ENCODE data around the gene ANKFY1.
A peak's percentile ranks its signal among the peaks of the same experiment; 100 is the strongest.

The ANKFY1 gene, protein sequence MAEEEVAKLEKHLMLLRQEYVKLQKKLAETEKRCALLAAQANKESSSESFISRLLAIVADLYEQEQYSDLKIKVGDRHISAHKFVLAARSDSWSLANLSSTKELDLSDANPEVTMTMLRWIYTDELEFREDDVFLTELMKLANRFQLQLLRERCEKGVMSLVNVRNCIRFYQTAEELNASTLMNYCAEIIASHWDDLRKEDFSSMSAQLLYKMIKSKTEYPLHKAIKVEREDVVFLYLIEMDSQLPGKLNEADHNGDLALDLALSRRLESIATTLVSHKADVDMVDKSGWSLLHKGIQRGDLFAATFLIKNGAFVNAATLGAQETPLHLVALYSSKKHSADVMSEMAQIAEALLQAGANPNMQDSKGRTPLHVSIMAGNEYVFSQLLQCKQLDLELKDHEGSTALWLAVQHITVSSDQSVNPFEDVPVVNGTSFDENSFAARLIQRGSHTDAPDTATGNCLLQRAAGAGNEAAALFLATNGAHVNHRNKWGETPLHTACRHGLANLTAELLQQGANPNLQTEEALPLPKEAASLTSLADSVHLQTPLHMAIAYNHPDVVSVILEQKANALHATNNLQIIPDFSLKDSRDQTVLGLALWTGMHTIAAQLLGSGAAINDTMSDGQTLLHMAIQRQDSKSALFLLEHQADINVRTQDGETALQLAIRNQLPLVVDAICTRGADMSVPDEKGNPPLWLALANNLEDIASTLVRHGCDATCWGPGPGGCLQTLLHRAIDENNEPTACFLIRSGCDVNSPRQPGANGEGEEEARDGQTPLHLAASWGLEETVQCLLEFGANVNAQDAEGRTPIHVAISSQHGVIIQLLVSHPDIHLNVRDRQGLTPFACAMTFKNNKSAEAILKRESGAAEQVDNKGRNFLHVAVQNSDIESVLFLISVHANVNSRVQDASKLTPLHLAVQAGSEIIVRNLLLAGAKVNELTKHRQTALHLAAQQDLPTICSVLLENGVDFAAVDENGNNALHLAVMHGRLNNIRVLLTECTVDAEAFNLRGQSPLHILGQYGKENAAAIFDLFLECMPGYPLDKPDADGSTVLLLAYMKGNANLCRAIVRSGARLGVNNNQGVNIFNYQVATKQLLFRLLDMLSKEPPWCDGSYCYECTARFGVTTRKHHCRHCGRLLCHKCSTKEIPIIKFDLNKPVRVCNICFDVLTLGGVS

DNA sequence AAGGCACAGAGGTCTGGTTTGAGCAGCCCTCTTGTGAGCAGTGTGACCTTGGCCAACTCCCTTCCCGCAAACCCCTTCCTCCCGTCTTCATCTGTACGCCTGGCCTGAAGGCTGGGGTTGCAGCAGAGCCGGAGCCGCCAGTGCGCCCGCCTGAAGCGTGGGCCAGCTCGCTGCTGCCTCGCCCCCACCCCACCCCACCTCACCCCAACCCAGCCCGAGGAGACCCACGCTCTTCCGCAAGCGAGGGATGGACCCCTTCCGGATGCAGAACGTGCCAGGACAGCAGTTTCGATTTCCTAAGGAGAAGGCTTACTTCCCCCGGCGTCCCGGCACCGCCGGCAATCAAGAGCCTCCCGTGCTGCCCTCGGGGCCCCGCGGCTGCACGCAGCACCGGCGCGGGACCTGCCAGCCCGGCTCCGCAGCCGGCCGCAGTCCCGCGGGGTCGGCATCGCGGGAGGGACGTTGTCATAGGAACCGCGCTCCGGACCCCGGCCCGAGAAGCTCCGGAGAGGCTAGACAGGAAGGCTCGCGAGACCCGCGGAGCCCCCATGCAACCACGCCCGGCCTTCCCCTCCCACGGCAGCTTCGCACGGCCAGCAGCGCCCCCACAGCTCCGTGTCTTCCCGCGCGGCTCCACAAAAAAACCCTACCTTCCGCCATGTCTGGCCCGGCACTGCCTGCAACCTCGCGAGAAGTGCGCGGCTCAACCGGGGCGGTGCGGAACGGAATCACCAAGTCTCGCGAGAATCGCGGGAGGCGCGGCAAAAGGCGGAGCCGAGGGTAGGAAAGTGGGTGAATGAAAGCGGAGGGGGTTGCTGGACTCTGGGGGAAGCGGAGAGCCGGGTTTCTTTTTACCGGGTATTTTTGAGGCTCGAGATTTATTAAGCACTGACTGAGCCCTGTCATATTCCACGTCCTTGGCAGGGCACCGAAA is at the start of gene ANKFY1:
Gene ANKFY1 (minus strand): TSS at position 698 of the 934 bp plus-strand sequence. CDS start 38 bp downstream, at position 660.
- DNase-seq = peak; percentile 98

DNA sequence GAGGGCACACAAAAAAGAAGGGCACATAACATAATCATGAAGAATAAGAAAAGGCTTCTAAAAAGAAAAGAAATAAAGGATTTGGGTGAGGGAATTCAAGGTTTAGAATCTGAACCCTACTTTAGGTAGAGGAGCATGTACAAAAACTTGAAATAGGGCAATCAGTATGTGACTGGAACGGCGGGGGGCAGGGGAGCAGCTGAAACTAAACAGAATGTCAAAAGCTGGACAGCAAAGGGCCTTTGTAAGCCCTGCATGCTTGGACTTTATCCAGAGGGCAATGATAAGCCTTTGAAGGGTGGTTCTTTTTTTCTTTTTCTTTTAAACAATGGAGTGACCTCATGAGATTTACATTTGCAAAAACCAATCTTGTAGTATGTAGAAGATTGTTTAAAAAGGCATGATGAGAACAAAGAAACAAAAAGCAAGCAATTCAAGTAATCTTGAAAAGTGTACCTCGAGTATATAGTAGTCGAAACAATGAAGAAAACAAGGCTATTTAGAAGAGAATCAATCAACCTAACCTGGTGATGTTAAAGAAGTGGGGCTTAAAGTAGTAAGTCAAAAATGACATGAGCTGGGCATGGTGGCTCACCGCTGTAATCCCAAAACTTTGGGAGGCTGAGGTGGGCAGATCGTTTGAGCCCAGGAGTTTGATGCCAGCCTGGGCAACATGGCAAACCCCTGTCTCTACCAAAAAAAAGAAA is 46.7 kb upstream of the ANKFY1 start:
- DNase-seq = no peak

DNA sequence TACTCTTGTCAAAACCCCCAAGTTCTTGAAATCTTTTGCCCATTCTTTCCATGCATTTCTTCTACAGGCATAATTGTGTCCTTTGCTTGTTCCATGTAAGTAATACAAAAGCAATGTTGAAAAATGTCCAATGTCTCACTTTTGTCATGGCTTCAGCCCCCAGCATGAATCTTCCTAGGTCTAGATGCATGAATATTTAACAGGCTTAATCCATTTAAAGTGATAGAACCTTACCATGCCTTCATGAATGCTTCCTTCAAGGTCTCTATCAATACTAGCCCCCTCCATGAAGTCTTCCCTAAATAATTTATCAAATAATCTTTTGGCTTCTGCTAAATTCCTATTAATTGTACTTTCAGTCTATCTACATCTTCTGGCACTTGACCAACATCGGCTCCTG is 46.1 kb upstream of the ANKFY1 start:
- DNase-seq = no peak

DNA sequence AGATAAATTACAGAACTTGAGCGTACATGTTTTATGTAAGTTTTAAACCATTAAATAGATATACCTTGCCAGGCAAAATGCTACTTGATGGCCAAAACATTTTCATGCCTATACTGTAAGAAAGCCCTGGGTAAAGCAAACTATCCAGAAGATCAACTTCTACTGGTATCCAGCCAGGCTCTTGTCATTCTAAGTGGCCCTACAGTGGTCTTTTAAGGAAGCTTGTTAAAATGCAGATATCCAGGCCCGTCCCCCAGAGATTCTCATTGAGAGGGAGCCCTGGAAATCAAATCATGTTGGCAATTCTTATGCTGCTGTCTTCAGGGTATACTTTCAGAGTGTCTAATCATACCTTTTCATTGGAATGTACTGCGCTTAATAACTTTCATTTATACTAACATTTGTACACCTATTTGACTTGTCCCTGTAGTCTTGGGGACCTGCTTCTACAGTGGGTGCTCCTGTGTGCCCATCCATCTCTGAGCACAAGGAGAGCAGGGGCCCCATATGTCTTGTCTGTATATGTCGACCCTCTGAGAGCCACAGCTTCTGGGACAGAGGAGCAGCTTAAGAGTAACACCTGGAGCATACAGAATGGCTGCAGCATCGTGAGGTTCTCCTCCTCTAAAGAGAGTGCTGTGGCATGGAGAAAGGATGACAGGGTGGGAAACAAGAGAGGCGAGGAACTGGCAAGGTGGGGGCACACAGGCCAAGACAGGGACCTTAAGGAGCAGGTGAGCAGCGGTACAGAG is 43.6 kb upstream of the ANKFY1 start:
- DNase-seq = no peak

DNA sequence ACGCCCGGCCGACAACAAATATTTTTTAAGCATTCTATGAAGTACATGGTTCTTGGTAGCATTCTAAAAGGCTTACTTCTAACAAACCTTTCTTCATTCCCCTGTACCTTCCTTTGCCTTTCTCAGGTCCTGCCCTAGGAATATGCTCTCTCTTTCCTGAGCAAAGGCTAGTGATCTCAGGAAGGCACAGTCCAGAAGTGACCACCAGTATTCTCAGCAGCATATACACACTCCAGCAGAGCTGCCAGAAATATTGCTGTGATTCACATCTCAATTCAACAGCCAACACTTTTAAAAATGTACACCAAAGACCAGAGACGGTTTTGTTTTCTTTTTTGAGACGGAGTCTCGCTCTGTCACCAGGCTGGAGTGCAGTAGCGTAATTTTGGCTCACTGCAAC is 41.4 kb upstream of the ANKFY1 start:
- no peak for DNase-seq

DNA sequence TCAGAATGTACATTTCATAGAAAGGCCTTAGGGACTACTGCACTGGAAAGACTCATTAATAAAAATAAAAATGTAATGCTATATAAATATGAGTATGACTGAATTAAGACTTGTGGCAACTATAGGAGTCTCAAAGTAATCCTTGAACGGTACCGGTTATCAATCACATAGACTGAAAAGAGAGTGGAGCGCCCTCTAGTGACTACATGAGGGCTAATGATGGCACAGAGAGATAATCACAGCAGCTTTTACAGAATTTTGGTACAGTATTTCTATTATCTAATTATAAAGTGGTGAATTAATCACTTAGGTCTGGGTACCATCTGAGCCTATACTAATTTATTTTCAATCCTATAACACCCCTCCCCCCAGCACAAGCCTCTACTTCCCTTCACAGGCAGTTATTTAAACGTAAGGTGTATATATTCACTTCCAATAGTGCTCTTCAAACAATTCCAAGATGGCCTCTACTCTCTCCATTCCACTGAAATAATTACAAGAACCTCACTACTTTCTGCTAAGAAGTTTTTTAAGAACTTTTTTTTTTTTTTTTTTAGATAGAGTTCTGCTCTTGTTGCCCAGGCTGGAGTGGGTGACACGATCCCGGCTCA is 40.7 kb upstream of the ANKFY1 start:
- peak; percentile 67 for DNase-seq

DNA sequence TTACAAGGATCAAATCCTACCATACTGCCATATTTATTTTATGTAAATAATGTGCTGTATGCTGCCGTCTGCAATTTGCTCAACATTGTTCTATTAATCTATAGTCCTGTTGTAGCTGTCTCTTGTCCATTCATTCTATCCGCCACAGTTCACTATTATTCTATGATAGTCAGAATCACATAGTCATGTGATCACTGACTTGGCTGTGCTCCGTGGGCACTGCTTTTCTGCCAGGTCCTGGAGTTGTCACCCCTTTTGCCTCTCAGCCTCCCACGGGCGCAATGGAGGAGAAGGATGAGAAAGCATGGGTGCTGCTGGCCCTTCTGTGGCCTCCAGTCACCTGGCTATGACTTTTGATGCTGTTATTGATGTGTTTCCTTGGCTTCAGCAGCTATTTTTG is 37.3 kb upstream of the ANKFY1 start:
- DNase-seq = no peak

DNA sequence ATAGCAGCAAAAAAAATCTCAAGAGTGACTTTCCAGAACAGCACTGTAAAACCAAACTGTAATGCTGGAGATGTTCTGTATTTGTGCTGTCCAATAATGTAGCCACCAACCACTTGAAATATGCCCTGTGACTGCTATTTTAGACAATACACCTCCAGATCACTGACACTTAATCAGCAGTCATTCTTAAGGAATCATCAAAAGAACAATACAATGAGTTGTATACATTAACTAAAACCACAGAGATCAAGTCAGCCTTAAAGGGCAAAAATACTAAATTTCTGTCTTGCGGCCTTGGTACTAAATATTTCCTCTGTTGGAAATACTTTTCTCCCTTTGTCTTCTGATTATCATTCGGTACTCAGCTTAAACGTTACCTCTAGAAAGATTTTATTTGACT is 33.6 kb upstream of the ANKFY1 start:
- DNase-seq = no peak

DNA sequence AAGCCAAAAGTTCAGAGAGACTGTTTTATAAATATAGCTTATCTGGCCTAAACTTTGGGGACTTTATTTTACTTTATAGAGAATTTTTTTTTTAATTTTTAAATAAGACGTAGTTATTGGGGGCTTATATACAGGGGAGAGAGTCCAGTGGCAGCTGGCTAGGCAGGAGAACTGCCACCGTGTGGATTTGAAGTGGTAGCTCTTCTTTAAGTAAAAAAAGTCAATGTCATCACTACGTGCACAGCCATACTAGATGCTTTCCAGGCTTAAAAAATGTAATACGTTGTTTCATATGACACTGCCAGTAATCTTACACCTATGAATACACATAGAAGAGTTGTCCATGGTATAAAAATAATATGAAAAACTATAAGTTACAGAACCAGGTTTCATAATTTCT is 31.9 kb upstream of the ANKFY1 start:
- DNase-seq = no peak

DNA sequence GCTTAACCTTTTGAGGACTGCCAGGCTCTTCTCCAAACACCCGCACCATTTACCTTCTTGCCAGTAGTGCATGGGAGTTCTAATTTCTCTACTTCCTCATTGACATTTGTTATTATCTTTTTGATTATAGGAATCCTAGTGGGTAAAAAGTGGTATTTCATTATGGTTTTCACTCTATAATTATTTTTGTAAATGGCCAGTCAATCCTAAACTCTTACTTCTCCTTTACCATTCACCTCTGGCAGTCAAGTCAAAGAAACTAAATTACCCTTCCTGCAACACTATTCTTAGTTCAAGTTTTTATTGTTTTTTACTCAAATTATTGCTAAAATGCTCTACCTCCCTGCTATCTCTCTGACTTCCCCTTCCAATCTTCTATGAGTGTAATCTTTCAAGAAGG is 29.8 kb upstream of the ANKFY1 start:
- DNase-seq = no peak

DNA sequence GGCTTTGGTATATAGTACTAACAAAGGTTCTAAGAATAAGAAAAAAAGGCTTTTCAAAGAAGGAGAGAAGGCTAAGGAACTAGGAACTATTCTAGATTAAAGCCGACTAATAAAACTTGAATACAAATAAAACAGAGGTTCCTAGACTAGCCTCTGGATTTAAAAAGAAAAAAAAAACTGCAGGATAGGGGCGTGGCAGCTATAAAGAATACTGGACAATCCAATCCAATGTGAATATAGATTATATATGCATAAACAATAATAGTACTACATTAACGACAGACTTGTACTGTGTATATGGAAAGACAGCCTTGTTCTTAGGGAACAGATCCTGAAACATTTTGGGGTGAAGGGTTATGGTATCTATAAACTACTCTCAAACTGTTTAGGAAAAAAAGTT is 23.9 kb upstream of the ANKFY1 start:
- DNase-seq = no peak

DNA sequence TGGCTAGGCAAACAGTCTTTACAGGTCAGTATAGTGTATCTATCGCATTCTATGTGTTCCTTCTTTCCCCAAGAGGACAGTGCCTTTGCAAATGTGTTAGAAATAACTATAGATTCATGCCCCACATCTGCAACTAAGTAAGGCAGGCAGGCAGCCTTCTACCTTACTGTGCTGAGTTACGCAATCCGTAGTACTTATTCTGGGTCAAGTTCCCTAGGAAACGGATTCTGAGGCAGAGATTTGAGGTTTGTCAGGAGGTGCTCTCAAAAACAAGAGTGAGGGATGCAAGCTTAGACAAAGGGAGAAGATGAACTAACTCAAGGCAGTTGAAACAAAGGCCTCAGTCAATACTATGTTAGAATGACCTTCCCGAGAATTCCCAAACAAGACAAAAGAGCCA is 12.7 kb upstream of the ANKFY1 start:
- no peak for DNase-seq

DNA sequence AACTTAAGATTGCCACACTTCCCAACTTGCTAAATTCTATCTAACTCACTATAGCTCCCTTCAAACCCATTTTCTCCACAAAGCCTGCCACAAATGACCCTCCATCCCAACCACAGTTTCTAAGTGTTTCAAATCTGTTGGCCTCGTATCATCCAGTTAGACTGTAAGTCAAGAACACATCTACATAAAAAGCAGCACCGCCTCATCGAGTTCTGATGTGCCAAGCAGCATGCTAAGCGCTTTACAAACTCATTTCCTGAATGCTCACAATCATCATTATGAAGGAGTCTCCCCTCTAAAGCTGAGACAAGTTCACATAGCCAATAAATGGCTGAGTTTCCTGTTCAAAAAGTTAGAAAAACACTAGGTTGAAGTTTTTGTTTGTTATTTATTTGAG is 9.2 kb upstream of the ANKFY1 start:
- DNase-seq = no peak

DNA sequence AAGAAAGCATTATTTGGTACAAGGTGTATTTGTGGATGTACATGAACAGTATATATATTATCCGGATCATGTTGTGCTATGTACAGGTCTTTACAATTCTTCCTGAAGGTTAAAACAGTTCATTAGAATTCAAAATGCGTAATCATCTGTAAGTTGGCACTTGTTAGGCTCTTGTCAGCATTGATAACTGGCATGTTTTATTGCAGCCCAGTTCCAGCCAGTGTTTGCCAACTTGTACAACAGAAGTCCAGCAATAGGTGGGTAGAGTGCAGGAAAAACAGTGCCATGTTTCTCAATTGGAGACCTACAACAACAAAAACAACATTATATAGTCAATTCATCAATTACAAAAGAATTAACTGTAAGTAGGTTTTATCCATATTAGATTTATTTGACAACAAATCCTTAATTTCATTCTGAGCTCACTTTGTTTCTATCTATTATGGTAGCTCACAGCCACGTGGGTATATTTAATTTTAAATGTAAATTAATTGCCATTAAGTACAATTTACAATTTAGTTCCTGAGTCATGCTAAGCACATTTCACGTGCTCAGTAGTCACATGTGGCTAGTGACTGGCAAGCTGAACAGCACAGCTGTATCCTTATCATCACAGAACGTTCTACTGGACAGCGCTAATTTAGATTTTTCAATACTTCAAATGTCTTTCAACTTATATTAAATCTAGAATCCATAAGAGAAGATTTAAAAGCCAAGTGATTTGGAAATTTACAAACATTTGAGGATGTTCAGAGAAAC is 8.6 kb upstream of the ANKFY1 start:
- DNase-seq = no peak

DNA sequence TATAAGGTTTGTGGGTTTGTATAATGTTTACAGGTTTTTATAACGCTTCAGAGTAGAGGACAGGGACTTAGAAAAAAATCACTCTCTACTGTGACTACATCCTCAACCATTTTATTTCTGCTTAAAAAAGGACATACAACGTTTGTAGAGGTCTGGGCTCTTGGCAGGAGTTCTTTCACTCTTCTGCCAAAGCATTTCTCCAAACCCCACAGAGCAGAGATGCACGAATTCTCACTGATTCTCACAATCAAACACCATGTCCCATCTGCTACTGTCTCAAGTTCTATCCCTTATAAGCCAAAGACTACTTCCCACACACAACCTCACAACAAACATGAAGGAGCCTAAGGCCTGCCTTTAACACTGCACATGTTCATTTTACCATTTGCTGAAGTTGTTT is 7.0 kb upstream of the ANKFY1 start:
- no peak for DNase-seq

DNA sequence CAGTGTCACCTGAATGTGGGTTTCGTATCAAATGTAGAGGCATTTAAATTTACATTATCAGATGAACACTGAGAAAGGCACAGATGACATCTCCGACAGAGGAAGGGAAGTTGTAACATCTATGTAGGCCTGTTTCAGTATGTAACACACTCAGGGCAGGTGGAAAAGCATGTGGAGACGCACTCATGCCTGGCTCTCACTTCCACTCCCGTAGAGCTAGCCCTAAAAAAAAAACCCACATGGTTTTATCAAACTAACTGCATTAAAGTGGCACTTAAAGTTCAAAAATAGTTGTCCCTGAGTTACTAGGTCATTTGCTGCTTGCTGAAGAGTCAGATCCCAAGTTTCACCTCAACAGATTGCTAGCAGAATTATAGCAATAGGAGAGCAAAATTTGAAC is 6.1 kb upstream of the ANKFY1 start:
- no peak for DNase-seq

DNA sequence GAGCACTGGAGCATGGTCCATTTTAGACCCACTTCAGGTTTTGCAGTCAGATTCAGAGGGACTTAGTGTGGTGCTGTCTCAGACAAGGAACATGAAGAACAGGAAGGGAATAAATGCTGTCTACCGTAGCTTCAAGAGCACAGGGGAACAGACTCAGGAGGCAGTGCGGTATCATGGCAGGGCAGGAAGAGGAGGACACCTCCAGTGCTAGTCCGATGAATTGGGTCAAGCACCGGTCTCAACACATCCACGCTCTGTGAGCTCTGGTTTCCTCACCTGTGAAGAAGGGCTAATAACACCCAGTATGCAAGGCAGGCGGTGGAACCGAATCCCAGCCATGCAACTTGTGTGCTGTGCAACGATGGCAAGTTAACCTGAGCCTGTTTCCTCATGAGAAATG is 3.6 kb upstream of the ANKFY1 start:
- no peak for DNase-seq

DNA sequence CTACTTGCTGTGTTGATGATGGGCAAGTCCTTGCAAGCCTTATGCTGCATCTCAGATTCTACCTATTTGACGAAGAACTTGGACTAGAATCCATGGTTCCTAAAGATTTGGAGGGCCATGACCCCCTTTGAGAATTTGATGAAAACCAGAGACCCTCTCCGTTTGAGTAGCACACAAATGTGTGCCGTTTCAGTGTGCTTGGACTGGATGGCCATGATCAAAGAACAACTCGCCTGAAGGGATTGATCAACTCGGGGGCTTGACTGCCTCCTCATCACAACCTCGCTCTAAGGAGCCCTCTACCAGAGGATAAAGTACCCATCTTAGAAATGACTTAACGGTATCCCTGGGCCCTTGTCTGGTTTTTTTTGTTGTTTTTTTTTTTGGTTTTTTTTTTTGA is 2.8 kb upstream of the ANKFY1 start:
- no peak for DNase-seq

DNA sequence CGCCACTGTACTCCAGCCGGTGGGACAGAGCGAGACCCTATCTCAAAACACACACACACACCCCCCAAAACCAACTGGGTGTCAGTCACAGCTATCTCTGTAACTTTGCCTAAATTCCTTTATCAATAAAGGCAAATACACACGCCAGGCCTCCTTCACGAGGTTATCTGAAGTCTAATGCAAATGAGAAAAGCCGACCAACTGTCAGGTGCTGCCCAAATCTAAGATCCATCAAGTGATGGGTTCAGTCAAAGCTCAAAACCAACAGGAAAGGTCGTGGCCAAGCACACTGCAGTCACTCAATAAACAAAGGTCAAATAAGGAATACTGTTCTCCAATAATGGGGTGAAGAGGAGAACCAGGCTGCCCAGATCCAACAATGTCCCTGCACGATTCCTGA is 1.1 kb downstream of the ANKFY1 start:
- no peak for DNase-seq

DNA sequence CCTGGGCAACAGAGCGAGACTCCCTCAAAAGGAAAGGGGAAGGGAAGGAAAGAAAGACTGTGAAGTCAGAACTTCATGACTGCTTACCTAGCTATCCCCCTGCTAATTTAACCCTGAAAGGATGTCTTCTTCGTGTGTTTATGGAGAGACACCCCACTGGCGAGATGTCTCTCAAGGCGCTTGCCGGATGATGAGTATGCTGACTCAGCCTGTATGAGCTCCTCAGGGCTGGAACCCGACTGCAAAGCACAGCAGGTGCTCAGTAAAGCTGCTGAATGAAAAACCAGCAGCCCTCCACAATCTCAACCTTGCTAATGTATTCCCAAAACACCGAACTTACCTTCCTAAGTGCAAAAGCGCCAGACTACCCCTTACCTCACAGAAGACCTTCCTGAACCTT is 2.3 kb downstream of the ANKFY1 start:
- DNase-seq = no peak

Measured in stimulated activated CD4-positive, alpha-beta T cell treated with anti-CD3 and anti-CD28 coated beads, Interleukin-15, amount 100 ng/mL, for 24 hours (primary cell).